IMR-90 (cell line): ENCODE measurements around the gene ANXA3. TPM values are rescaled to one million over a fixed set of nuclear protein-coding genes. Genes with fewer than 3 reads are reported as not detected.

Experiments used
- ATAC-seq: fragments of 200-7000 bp; cut with Tn5 transposase; 2 replicates; pipeline ENCODE4 v1.9.1; 2020; ENCODE audit warnings: low read depth, mild to moderate bottlenecking, moderate library complexity
- BruUV-seq: library from RNA; stranded (reverse); fragments of 400-500 nt; replicated peaks from 2 replicates; lab custom pipeline; 2021; lab: Mats Ljungman, UMichigan
- CTCF ChIA-PET: fragments of 300-600 bp; formaldehyde crosslinking; extraction: SDS; loops from one replicate; lab custom pipeline; 2021; ENCODE audit warnings: antibody characterized with exemption; lab: Yijun Ruan, JAX
- POLR2A ChIA-PET: fragments of 300-600 bp; sonication (Branson Sonifier 250); formaldehyde crosslinking; loops from one replicate; lab custom pipeline; 2022; ENCODE audit warnings: antibody characterized with exemption; ENCODE audit not compliant: unreplicated experiment; lab: Charles Lee
- DNase-seq: peaks from one replicate; pipeline ENCODE4 v3.0.0; 2013
- H2AFZ ChIP-seq: replicated peaks from 2 replicates; pipeline ENCODE3; 2013; ENCODE audit warnings: low read length, mild to moderate bottlenecking; ENCODE audit not compliant: poor library complexity
- H2AK5ac ChIP-seq: 2 replicates; pipeline ENCODE4 v1.6.1; 2013; ENCODE audit warnings: low read depth, low read length, inconsistent platforms
- H2AK9ac ChIP-seq: replicated peaks from 2 replicates; pipeline ENCODE3; 2013; ENCODE audit warnings: mild to moderate bottlenecking, low read depth, low read length, moderate library complexity; ENCODE audit not compliant: poor library complexity
- H2BK120ac ChIP-seq: 2 replicates; pipeline ENCODE4 v1.6.1; 2013; ENCODE audit warnings: low read depth, low read length, inconsistent platforms
- H2BK15ac ChIP-seq: 3 replicates; pipeline ENCODE4 v1.6.1; 2013; ENCODE audit warnings: low read depth, low read length, inconsistent platforms
- H2BK20ac ChIP-seq: 2 replicates; pipeline ENCODE4 v1.6.1; 2013; ENCODE audit warnings: low read depth, mild to moderate bottlenecking, inconsistent platforms, low read length, moderate library complexity
- H2BK5ac ChIP-seq: 2 replicates; pipeline ENCODE4 v1.6.1; 2013; ENCODE audit warnings: mild to moderate bottlenecking, low read depth, low read length, inconsistent platforms; ENCODE audit not compliant: poor library complexity, severe bottlenecking
- H3K14ac ChIP-seq: replicated peaks from 2 replicates; pipeline ENCODE4 v1.6.1; 2013; ENCODE audit warnings: low read depth, low read length, inconsistent platforms
- H3K18ac ChIP-seq: 2 replicates; pipeline ENCODE4 v1.6.1; 2013; ENCODE audit warnings: low read depth, low read length, control low read depth
- H3K23ac ChIP-seq: 2 replicates; pipeline ENCODE4 v1.6.1; 2013; ENCODE audit warnings: low read depth, low read length, inconsistent platforms
- H3K27ac ChIP-seq: 2 replicates; pipeline ENCODE4 v1.5.1; 2013; ENCODE audit warnings: mild to moderate bottlenecking, control low read depth, low read length; ENCODE audit not compliant: insufficient read depth
- H3K27me3 ChIP-seq: 2 replicates; pipeline ENCODE4 v1.6.1; 2013; ENCODE audit warnings: low read length; ENCODE audit not compliant: control insufficient read depth, insufficient read depth
- H3K36me3 ChIP-seq: 2 replicates; pipeline ENCODE4 v1.6.1; 2013; ENCODE audit warnings: low read length, mixed read lengths; ENCODE audit not compliant: control insufficient read depth, insufficient read depth
- H3K4ac ChIP-seq: 2 replicates; pipeline ENCODE4 v1.6.1; 2013; ENCODE audit warnings: low read depth, low read length, inconsistent platforms
- H3K4me1 ChIP-seq: 2 replicates; pipeline ENCODE4 v1.6.1; 2013; ENCODE audit warnings: low read length, mixed read lengths; ENCODE audit not compliant: control insufficient read depth, insufficient read depth
- H3K4me2 ChIP-seq: 2 replicates; pipeline ENCODE4 v1.6.1; 2013; ENCODE audit warnings: low read depth, mild to moderate bottlenecking, control low read depth, low read length, moderate library complexity
- H3K4me3 ChIP-seq: 2 replicates; pipeline ENCODE4 v1.5.1; 2013; ENCODE audit warnings: low read depth, mild to moderate bottlenecking, control low read depth, low read length, moderate library complexity; ENCODE audit not compliant: insufficient read depth
- H3K56ac ChIP-seq: 2 replicates; pipeline ENCODE4 v1.6.1; 2013; ENCODE audit warnings: low read length, inconsistent platforms; ENCODE audit not compliant: insufficient read depth; ENCODE audit errors: extremely low read depth
- H3K79me1 ChIP-seq, 2 experiments: 2 replicates each; pipeline ENCODE4 v1.6.1; 2013; ENCODE audit warnings: low read length in 2 of 2, inconsistent platforms in 1 of 2, low read depth in 1 of 2
- H3K9ac ChIP-seq: 2 replicates; pipeline ENCODE4 v1.6.1; 2013; ENCODE audit warnings: low read depth, low read length, control low read depth
- H3K9me1 ChIP-seq: 2 replicates; pipeline ENCODE4 v1.6.1; 2013; ENCODE audit warnings: low read length, inconsistent platforms; ENCODE audit not compliant: insufficient read depth
- H3K9me3 ChIP-seq: 2 replicates; pipeline ENCODE4 v1.6.1; 2013; ENCODE audit warnings: low read length; ENCODE audit not compliant: control insufficient read depth, insufficient read depth
- H4K20me1 ChIP-seq: 2 replicates; pipeline ENCODE4 v1.6.1; 2013; ENCODE audit warnings: low read length, inconsistent platforms; ENCODE audit not compliant: insufficient read depth
- H4K5ac ChIP-seq: 2 replicates; pipeline ENCODE4 v1.6.1; 2013; ENCODE audit warnings: mild to moderate bottlenecking, low read depth, low read length, control low read depth
- H4K8ac ChIP-seq, 2 experiments: 2 replicates each; pipeline ENCODE4 v1.6.1; 2013; ENCODE audit warnings: low read depth in 2 of 2, low read length in 2 of 2, control low read depth in 1 of 2, inconsistent platforms in 1 of 2
- H4K91ac ChIP-seq: 2 replicates; pipeline ENCODE4 v1.6.1; 2013; ENCODE audit warnings: low read depth, low read length, inconsistent platforms; ENCODE audit not compliant: insufficient read depth
- CEBPB ChIP-seq: IDR thresholded peaks from 2 replicates; pipeline ENCODE4 v1.6.1; 2012; ENCODE audit warnings: low read depth, low read length, improper control_type of control experiment
- CHD1 ChIP-seq: IDR thresholded peaks from 2 replicates; pipeline ENCODE4 v1.6.1; 2012; ENCODE audit warnings: low read depth, low read length, improper control_type of control experiment
- FOS ChIP-seq: fragments of 150-350 bp; IDR thresholded peaks from 2 replicates; pipeline ENCODE4 v1.6.1; 2016; ENCODE audit warnings: low read depth, low read length
- MAZ ChIP-seq: IDR thresholded peaks from 2 replicates; pipeline ENCODE4 v1.6.1; 2012; ENCODE audit warnings: low read depth, mild to moderate bottlenecking, low read length, improper control_type of control experiment, moderate library complexity, borderline replicate concordance
- MXI1 ChIP-seq: IDR thresholded peaks from 2 replicates; pipeline ENCODE4 v1.6.1; 2012; ENCODE audit warnings: low read depth, mild to moderate bottlenecking, low read length, moderate library complexity, borderline replicate concordance
- NFE2L2 ChIP-seq: fragments of 150-350 bp; IDR thresholded peaks from 2 replicates; pipeline ENCODE4 v1.6.1; 2016; ENCODE audit warnings: low read depth, mild to moderate bottlenecking, low read length
- POLR2A ChIP-seq: IDR thresholded peaks from 2 replicates; pipeline ENCODE4 v1.6.1; 2012; ENCODE audit warnings: mild to moderate bottlenecking, low read depth, low read length
- RAD21 ChIP-seq: IDR thresholded peaks from 2 replicates; pipeline ENCODE4 v1.6.1; 2012; ENCODE audit warnings: low read length, improper control_type of control experiment
- SMC3 ChIP-seq: fragments of 150-350 bp; IDR thresholded peaks from 2 replicates; pipeline ENCODE4 v1.6.1; 2016; ENCODE audit warnings: low read depth, mild to moderate bottlenecking, antibody characterized with exemption, low read length, moderate library complexity
- WGBS, 2 experiments: methylation state at CpG; one replicate each; pipeline versions ENCODE4 v1.1.5 to v1.1.7; 2013; ENCODE audit warnings: missing lambda C conversion rate in 2 of 2; ENCODE audit not compliant: insufficient read length in 1 of 2; ENCODE audit errors: extremely low coverage in 2 of 2; 5-methylcytosine and 5-hydroxymethylcytosine counted together
- dilution Hi-C: fragments of 300-500 bp; cut with HindIII; formaldehyde crosslinking; loops from one replicate; pipeline ENCODE4 v1.14.3; 2018; ENCODE audit warnings: low sequenced_read_pairs; ENCODE audit not compliant: unreplicated experiment
- in situ Hi-C: fragments of 300-500 bp; cut with MboI; formaldehyde crosslinking; loops from 3 replicates; pipeline ENCODE4 v1.14.3; 2019; ENCODE audit warnings: low sequenced_read_pairs, inconsistent platforms, mixed read lengths
- intact Hi-C: fragments of 100-400 bp; cut with micrococcal nuclease; formaldehyde crosslinking; loops from 2 replicates; pipeline ENCODE4 v1.10.0; 2022
- polyA plus RNA-seq, 3 experiments: library from polyadenylated mRNA; depleted of rRNA; stranded (reverse); fragments of >200 nt; gene quantifications; 2 replicates each; pipeline ENCODE4 v1.2.3, GENCODE V29; 2012; ENCODE audit warnings: low replicate concordance in 1 of 3
- total RNA-seq: library from RNA; depleted of rRNA; stranded (reverse); fragments of >200 nt; gene quantifications from 2 replicates; pipeline ENCODE4 v1.2.3, GENCODE V29; 2012
- TF ChIP-seq, protein P1 (sequence below): fragments of 150-350 bp; IDR thresholded peaks from 2 replicates; pipeline ENCODE4 v1.6.1; 2017; ENCODE audit warnings: mild to moderate bottlenecking, antibody characterized with exemption, low read length, low read depth
- TF ChIP-seq, protein P2 (sequence below): fragments of 150-350 bp; IDR thresholded peaks from 2 replicates; pipeline ENCODE4 v1.6.1; 2016; ENCODE audit warnings: low read depth, mild to moderate bottlenecking, low read length, moderate library complexity, borderline replicate concordance

ANXA3 gene
- total and polyA plus RNA-seq, 2 of the 4 experiments (the other 2 are of a cell fraction) = 4.2 to 5.0 TPM

DNA sequence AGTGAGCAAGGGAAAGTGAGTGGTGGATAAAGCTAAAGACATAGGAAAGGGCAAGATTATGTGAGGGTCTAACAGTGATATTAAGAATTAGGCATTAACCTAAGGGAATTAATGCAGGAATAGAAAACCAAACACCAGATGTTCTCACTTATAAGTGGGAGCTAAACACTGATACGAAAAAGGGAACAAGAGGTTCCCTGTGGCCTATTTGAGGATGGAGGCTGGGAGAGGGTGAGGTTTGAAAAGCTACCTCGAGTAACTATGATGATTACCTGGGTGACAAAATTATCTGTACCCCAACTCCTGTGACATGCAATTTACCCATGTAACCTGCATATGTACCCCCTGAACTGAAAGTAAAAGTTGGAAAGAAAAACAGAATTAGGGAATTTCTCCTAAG lies 79.0 kb downstream of the ANXA3 start:
- no peak for ATAC-seq
- Histone ChIP-seq H3K4me3 (no peak overlapping the region), H3K4ac (no peak overlapping the region), H2AK9ac (no peak overlapping the region), H3K9me3 (no peaks in the 10 kb centered on the region), H3K23ac (no peak overlapping the region), H3K27me3 (no peaks in the 10 kb centered on the region; the same call in 1 of the 2 replicates), H3K4me2 (no peak overlapping the region), H3K4me1 (no peaks in the 10 kb centered on the region), H4K91ac (no peak overlapping the region), H3K36me3 (no peaks in the 10 kb centered on the region), H3K14ac (no peak overlapping the region), H3K9ac (no peak overlapping the region), H2AK5ac (no peak overlapping the region), H3K9me1 (no peaks in the 10 kb centered on the region), H2BK15ac (no peak overlapping the region), H3K18ac (no peak overlapping the region), H4K8ac (no peak overlapping the region), H3K27ac (no peak overlapping the region), H3K79me1 (no peaks in the 10 kb centered on the region), H4K20me1 (no peaks in the 10 kb centered on the region), H2BK120ac (no peak overlapping the region), H2BK20ac (no peak overlapping the region), H4K5ac (no peak overlapping the region), H2BK5ac (no peak overlapping the region), H2AFZ (no peak overlapping the region), H3K56ac (no peak overlapping the region)
- no peak for DNase-seq
- intact Hi-C loops = no loop called here
- ChIA-PET CTCF (interaction anchor here (0.8 kb wide), 1 partner anchor 9 kb away, joined by 3 read pairs; no protein-coding TSS in a partner anchor), POLR2A (no interaction called here)
- dilution Hi-C loops = no loop called here
- TF ChIP-seq NFE2L2 (no peak), CHD1 (no peak), FOS (no peak), MAZ (no peak), SMC3 (no peak), CEBPB (no peak), POLR2A (no peak), MXI1 (no peak), RAD21 (no peak)
- TF ChIP-seq, protein P1, sequence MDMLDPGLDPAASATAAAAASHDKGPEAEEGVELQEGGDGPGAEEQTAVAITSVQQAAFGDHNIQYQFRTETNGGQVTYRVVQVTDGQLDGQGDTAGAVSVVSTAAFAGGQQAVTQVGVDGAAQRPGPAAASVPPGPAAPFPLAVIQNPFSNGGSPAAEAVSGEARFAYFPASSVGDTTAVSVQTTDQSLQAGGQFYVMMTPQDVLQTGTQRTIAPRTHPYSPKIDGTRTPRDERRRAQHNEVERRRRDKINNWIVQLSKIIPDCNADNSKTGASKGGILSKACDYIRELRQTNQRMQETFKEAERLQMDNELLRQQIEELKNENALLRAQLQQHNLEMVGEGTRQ = no peak
- TF ChIP-seq, protein P2, sequence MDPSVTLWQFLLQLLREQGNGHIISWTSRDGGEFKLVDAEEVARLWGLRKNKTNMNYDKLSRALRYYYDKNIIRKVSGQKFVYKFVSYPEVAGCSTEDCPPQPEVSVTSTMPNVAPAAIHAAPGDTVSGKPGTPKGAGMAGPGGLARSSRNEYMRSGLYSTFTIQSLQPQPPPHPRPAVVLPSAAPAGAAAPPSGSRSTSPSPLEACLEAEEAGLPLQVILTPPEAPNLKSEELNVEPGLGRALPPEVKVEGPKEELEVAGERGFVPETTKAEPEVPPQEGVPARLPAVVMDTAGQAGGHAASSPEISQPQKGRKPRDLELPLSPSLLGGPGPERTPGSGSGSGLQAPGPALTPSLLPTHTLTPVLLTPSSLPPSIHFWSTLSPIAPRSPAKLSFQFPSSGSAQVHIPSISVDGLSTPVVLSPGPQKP = no peak
- no TSS peak for BruUV-seq
- in situ Hi-C loops = no loop called here
- no CpG with 5 or more reads among the region's 2 CpGs for WGBS, 2 experiments
